Measurements from ENCODE around the gene MBNL2.

GRCh38 chr13:97231829-97232196, 9.7 kb downstream of the MBNL2 start:
- no peak for TF ChIP-seq POLR2A (IDR thresholded peaks at IDR 0.05; ENCODE audit: low read depth, low read length)
- TF ChIP-seq CTCF (conservative IDR thresholded peaks at IDR 0.05; ENCODE audit: low read depth, low read length): no peak
- TF ChIP-seq CEBPB (IDR thresholded peaks at IDR 0.05; ENCODE audit: low read depth, low read length): no peak
- TF ChIP-seq BHLHE40 (IDR thresholded peaks at IDR 0.05; ENCODE audit: low read depth, low read length): no peak
- TF ChIP-seq, protein P1, sequence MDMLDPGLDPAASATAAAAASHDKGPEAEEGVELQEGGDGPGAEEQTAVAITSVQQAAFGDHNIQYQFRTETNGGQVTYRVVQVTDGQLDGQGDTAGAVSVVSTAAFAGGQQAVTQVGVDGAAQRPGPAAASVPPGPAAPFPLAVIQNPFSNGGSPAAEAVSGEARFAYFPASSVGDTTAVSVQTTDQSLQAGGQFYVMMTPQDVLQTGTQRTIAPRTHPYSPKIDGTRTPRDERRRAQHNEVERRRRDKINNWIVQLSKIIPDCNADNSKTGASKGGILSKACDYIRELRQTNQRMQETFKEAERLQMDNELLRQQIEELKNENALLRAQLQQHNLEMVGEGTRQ (IDR thresholded peaks at IDR 0.05; ENCODE audit: low read depth, low read length): no peak
- no peak for TF ChIP-seq ELK1 (IDR thresholded peaks at IDR 0.05; ENCODE audit: borderline replicate concordance, low read depth, low read length)
- no peak for TF ChIP-seq SMC3 (IDR thresholded peaks at IDR 0.05; ENCODE audit: low read depth, low read length)

Data from IMR-90 (cell line).